Ovary (tissue), 9 donors: ENCODE measurements around the gene ADAMTS17. TPM values are rescaled to one million over a fixed set of nuclear protein-coding genes. Genes with fewer than 3 reads are reported as not detected.

Experiments used
- DNase-seq, 5 donors: peaks; one replicate each; pipeline ENCODE4 v3.0.0-alpha.2; 2019 to 2020
- H3K27ac ChIP-seq, 2 donors: fragments of 200-600 bp; one replicate each; pipeline versions ENCODE4 v1.5.1 to v1.8.0; 2019 to 2022
- H3K27me3 ChIP-seq: fragments of 200-600 bp; one replicate; pipeline ENCODE4 v1.8.0; 2022
- H3K36me3 ChIP-seq: fragments of 200-600 bp; sonication (generic); one replicate; pipeline ENCODE4 v1.5.1; 2019
- H3K4me1 ChIP-seq: one replicate; pipeline ENCODE4 v1.8.1; 2013; ENCODE audit warnings: mild to moderate bottlenecking, moderate library complexity; ENCODE audit not compliant: insufficient read depth
- H3K4me3 ChIP-seq: fragments of 200-600 bp; sonication (generic); one replicate; pipeline ENCODE4 v1.5.1; 2017
- H3K9me3 ChIP-seq, 2 donors: fragments of 200-600 bp in 1 of 2; sonication (generic) in 1 of 2; one replicate each; pipeline versions ENCODE4 v1.5.1 to v1.8.1; 2013 to 2019; ENCODE audit warnings: mild to moderate bottlenecking in 1 of 2, moderate library complexity in 1 of 2
- CTCF ChIP-seq, 3 donors: fragments of 450-650 bp in 2 of 3; fragments of 200-600 bp in 1 of 3; IDR thresholded peaks; one replicate each; pipeline versions ENCODE4 v1.5.1 to v1.8.0; 2016 to 2022; ENCODE audit warnings: antibody characterized with exemption in 3 of 3, mild to moderate bottlenecking in 1 of 3
- EP300 ChIP-seq: sonication (generic); formaldehyde crosslinking; IDR thresholded peaks from one replicate; pipeline ENCODE4 v1.6.1; 2017; ENCODE audit warnings: antibody characterized with exemption
- POLR2A ChIP-seq: fragments of 450-650 bp; IDR thresholded peaks from one replicate; pipeline ENCODE4 v1.6.1; 2017; ENCODE audit warnings: antibody characterized with exemption, mild to moderate bottlenecking, moderate library complexity
- WGBS, 3 donors: extraction: QIAGEN DNeasy Blood & Tissue Kit in 1 of 3; methylation state at CpG; one replicate each; pipeline versions ENCODE4 v1.1.5 to v1.1.7; 2013 to 2017; 5-methylcytosine and 5-hydroxymethylcytosine counted together
- intact Hi-C, 4 donors: fragments of 100-400 bp; cut with DNase I; formaldehyde crosslinking; loops; one replicate each; pipeline versions ENCODE4 v1.11.0 to v1.15.1; 2022 to 2023
- polyA plus RNA-seq, 2 donors: library from polyadenylated mRNA; stranded (reverse); fragments of 200-250 nt in 1 of 2; fragments of 350-450 nt in 1 of 2; fragmentation: Illumina TruSeq in 1 of 2; extraction: RNeasy Lipid Tissue Mini Kit (QIAGEN cat#74804) in 1 of 2; gene quantifications; one replicate each; pipeline ENCODE4 v1.2.3, GENCODE V29; 2013 to 2014
- total RNA-seq, 7 donors: library from RNA; depleted of rRNA in 2 of 7; stranded (reverse); fragments of >200 nt in 2 of 7; fragmentation: NEBNext Ultra II Directional in 3 of 7; extraction: Animal tissue kit (Norgen Biotek cat#: 25700) in 3 of 7; gene quantifications; one replicate each; pipeline versions ENCODE4 v1.1.0 to v1.2.4, GENCODE V29; 2016 to 2023
- donor health status: DM: no; HTN: no; CAD: no; lungs with moderate emphysema.
- donor health status: DM: no; HTN: no; CAD: no.
- donor health status: Bipolar disorder and iron deficiency.
- donor health status: DM: yes; HTN: yes; CAD: no.
- donor health status: DM: no; HTN: no; CAD: no.
- donor health status: DM: yes; HTN: yes; CAD: no.

The ADAMTS17 gene
- total and polyA plus RNA-seq, 9 donors = 1.3 to 11.3 (median 5.9) TPM

GRCh38 chr15:100167884-100168375 lies 173.8 kb downstream of the ADAMTS17 start:
- no peaks in the 10 kb centered on the region for H3K27me3 ChIP-seq
- peak in 3 of 5 donors; percentile 20 to 46 (median 42) for DNase-seq
- intact Hi-C loops = no loop called here
- WGBS, 3 donors = 60 to 82% (median 75%) methylated on average over 15 of the region's 15 CpGs
- no peaks in the 10 kb centered on the region for H3K9me3 ChIP-seq
- H3K27ac ChIP-seq = no peak overlapping the region
- no peaks in the 10 kb centered on the region for H3K36me3 ChIP-seq
- no peaks in the 10 kb centered on the region for H3K4me1 ChIP-seq
- H3K4me3 ChIP-seq = no peak overlapping the region
- TF ChIP-seq CTCF (IDR thresholded peaks at IDR 0.05) (no peak), EP300 (no peak), POLR2A (no peak)

- Histone ChIP-seq H3K9me3 (no peaks in the 10 kb centered on the region), H3K4me1 (no peaks in the 10 kb centered on the region), H3K27ac (no peak overlapping the region), H3K4me3 (no peak overlapping the region), H3K27me3 (no peaks in the 10 kb centered on the region), H3K36me3 (no peaks in the 10 kb centered on the region)
- DNase-seq = no peak
- WGBS, 3 donors = 91 to 96% (median 94%) methylated on average over 1 of the region's 1 CpG
- intact Hi-C loops = no loop called here
- TF ChIP-seq POLR2A = no peak
- no peak for TF ChIP-seq CTCF (IDR thresholded peaks at IDR 0.05)
- no peak for TF ChIP-seq EP300
Observed at GRCh38 chr15:100166313-100166712, 175.5 kb downstream of the ADAMTS17 start.

DNA sequence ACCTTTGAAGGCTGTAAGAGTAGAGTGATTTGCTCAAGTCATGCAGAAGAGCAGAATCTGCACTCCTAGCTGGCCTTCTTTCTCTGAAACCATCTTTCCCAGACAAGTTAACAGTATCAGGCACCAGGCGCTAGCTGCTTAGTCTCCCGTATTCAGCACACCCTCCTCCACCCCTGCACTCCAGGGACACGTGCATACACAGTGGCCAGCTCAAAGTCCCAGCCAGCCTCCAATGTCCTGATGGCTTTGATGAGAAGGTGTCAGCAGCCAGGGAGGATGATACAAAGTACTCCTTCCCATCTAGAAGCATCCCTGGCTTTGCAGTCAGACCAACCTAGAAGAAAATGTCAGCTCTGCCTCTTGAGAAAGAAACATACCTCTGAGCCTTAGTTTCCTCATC lies 177.8 kb downstream of the ADAMTS17 start:
- Histone ChIP-seq H3K27ac (no peak overlapping the region), H3K4me1 (no peaks in the 10 kb centered on the region), H3K4me3 (no peak overlapping the region), H3K27me3 (no peaks in the 10 kb centered on the region), H3K9me3 (no peaks in the 10 kb centered on the region), H3K36me3 (no peaks in the 10 kb centered on the region)
- intact Hi-C loops = no loop called here
- WGBS, 3 donors = 91 to 95% (median 94%) methylated on average over 3 of the region's 3 CpGs
- DNase-seq = no peak
- TF ChIP-seq EP300 = no peak
- TF ChIP-seq POLR2A = no peak
- no peak for TF ChIP-seq CTCF (IDR thresholded peaks at IDR 0.05)

GRCh38 chr15:100160953-100161352 lies 180.8 kb downstream of the ADAMTS17 start:
- Histone ChIP-seq H3K4me3 (no peak overlapping the region), H3K27me3 (no peaks in the 10 kb centered on the region), H3K4me1 (no peaks in the 10 kb centered on the region), H3K36me3 (no peaks in the 10 kb centered on the region), H3K27ac (no peak overlapping the region), H3K9me3 (no peaks in the 10 kb centered on the region)
- TF ChIP-seq CTCF (IDR thresholded peaks at IDR 0.05) (no peak), POLR2A (no peak), EP300 (no peak)
- intact Hi-C loops = no loop called here
- WGBS, 3 donors = 74 to 84% (median 77%) methylated on average over 11 of the region's 11 CpGs
- DNase-seq = no peak
